Activated T-cell treated with anti-CD3 and anti-CD28 coated beads for 1 hour (primary cell): ENCODE results near the gene C5orf15.
"Not testable (repeated sequence)": the region's sequence is repeated elsewhere in the genome, so short reads cannot be mapped to it uniquely, and the experiment has no call there.

Source experiments
- DNase-seq: peaks from one replicate; pipeline ENCODE4 v3.0.0-alpha.2; 2020; ENCODE audit warnings: low read depth

C5orf15 gene

DNA sequence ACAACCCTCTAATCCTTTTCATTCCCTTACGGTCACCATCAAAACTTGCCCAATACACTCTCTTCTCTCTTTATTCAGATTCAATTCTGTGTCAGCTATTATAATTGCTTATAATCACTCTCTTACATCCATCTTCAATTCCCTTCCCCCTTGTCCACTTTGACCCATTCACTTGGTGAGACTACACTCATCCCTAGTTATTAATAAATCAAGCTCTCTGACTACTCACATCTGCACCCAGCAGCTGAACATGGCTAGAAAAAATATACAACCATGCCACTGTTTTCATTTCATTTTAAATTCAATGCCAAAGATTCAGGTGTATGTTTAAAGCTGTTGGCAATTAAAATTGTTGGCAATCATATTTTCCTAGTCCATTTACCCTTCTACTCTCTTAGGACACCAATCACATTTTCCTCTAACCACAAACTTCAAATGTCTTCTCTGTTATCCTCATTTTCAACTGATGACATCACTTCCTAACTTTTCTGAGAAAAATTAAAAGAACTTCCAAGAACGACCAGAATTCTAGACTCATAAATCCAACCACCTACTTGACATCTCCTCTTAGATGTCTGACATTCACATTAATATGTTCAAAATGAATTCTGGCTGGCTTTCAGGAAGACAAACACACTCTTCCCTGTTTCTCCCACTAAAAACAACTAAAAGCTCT is 5.5 kb downstream of the C5orf15 start:
- no peak for DNase-seq

DNA sequence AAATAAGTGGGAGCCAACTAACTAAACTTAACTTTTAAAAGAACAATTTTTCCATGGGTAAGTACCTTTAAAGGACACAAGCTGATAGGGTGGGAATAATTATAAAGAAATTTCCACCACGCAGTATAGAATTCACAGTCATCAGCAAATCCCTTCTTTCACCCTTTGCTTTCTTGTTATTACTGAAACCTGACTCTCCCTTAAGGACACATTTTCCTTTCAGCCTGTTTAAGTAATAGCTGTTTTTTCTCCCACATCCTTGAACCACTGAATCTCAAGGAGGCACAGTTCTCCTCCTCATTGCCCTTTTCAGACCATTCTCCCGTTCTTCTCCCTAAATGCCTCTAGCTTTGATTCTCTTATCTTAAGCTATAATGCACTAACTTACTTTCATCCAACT is 6.3 kb downstream of the C5orf15 start:
- no peak for DNase-seq

DNA sequence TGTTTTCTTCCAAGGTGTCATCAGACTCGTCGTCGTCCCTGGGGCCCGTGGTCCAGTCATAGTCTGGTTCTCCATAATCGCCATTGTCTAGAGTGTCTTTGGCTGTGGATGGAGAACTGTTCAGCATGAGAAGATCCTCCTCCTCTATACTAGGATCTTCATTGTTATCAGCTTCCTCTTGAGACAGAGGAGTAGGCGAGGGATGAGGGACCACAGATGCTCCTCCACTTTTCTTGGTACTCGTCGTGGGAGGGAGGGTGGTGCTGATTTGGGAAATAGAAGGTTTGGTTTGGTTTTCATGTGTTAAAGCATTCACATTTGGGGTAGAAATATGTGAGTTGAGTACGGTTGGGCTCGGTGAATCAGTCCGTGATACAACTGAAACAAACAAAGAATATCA is 8.8 kb downstream of the C5orf15 start:
- no peak for DNase-seq

DNA sequence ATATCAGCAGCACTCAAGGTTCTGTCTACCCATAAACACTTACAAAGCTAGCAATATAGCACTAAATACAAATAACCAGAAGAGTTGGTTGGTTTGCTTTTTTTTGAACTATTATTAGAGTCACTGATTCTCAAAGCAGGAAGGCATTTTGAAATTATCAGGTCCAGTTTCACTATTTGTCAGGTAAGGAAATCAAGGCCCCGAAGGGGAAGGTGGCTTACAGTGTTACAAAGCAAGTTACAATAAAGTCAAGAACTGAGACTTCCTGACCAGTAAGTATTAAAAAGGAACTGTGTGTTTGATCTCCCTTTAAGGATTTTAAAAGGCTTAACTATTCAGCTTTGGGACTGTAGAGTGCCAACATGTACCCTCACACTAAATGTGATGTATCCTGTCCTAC is 10.8 kb downstream of the C5orf15 start:
- no peak for DNase-seq

DNA sequence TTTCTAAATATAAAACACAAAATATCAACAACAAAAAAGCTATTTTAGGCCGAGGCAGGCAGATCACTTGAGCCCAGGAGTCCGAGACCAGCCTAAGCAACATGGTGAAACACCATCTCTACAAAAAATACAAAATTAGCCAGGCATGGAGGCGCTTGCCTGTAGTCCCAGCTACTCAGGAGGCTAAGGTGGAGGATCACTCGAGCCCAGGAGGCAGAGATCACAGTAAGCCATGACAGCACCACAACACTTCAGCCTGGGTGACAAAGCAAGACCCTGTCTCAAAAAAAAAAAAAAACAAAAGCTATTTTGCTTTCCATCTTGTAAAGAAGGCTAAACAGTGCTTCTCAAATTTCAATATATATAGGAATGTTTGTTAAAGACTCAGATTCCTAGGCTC is 11.3 kb downstream of the C5orf15 start:
- no peak for DNase-seq

DNA sequence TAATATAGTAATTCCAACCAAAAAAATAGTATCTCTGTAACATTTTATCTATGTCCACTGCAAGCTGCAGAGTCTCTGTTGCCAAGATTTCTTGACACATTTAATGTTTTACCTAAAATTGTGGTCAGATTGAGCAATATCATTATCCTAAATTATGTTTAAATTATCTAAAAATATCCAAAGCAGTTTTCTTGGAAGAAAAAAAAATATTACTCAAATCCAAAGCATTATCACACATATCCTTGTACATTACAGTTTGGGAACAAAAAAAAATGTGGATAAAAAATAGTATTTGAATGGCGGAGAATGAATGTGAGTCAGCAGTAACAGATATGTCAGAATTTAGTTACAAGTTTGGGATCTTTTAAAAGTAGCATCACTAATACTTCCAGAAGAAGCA is 12.2 kb downstream of the C5orf15 start:
- DNase-seq, result not testable (repeated sequence)

DNA sequence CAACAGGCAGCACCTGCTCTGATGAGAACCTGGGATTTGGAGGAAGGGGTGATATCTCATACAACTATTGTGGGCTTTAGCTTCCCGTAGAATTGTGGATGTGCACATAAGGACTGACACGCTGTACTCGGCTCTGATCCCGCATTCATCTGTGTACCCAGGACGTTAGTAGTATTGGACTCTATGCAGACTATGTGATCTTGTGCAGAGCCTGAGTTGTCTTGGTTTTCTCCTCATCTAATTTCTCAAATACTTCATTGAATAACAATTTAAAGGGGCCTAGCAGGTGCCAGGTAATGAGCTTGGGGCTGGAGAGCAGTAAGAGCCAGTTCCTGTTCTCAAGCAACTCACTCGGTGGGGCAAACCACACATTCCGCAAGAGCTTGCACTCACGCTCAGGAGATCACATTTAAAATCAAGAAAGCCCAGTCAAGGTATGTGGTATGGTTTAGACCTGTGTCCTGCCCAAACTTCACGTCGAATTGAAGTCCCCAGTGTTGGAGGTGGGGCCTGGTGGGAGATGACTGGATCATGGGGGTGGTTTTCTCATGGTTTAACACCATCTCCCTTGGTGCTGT is 14.8 kb downstream of the C5orf15 start:
- no peak for DNase-seq

DNA sequence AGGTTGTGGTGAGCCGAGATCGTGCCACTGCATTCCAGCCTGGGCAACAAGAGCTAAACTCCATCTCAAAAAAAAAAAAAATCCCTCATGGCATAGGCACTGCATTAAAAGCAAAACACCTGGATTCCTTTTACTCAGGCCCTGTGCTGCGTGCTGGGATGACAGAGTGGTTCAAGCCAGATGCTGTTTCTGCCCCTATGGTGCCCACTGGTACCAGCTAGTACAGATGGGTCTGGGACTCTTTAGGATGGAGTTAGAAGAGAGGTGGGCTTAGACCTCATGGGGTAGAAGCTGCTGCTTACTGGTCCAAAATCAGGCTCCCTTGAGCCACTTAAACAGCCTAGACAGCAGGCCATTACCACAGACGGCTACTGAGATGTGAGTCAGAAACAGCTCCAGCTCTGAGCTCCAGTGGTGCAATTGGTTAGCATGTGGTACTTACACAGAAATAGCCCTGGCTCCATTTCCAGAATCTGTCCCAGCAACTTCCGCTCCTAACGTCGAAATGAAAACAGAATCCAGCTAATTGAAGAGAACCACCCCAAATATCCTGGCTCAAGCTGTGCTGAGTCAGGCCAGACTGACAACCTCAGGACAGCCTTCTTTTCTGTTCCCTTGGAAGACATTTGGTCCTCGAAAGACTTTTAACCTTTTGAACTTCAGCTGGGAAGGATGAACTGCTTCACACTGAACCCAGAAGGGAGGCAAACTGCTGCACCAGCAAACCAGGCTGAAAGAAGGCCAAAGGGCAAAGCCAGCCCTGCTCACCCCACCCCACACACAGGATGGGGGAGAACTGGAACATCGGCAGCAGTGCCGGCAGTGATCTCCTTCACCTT is 15.5 kb downstream of the C5orf15 start:
- no peak for DNase-seq

DNA sequence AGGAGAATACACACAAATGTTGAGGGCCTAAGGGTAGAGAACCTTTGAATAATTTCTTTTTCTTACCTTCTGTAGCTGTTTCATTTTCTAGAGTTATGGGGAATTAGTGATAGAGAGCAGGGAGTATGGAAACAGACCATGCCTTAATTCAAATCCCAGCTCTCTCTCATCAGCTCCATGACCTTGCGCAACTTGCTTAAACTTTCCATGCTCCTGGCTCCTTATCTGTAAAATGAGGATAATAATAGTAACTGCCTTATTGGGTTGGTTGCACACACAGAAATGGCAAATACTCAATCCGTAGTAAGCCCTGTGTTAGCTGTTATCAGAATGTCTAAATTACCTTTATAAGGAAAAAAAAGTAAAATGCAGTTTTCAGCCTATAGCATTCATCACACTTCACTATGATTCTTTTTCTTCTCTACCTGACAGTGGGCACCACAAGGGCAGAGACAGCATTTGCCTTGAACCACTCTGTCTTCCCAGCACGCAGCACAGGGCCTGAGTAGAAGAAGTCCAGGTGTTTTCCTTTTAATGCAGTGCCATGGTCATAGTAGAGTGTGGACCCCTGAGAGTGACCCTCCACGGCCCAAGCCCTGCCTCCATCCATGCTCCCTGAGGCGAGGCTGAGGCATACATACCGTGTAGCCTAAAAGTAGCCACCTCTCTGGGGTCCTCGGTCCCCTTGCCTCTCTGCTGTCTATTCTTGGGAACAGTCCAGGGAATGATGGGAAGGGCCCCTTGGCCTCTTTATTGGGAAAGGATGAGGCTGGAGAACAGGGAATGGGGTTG is 17.4 kb downstream of the C5orf15 start:
- DNase-seq, result no peak

DNA sequence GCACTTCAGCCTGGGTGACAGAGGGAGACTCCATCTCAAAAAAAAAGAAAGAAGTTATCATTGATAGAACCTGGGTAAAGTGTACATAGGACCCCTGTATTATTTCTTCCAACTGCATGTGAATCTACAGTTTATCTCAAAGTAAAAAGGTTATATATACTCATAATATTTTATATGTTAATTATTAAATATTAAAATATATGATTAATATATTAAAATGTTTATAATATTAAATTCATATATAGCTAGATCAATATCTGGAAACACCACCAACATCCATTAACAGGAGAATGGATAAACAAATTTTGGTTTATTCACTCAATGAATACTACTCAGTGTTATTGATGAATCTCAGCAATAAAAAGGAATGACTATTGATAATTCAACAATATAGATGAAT is 19.7 kb downstream of the C5orf15 start:
- no peak for DNase-seq

DNA sequence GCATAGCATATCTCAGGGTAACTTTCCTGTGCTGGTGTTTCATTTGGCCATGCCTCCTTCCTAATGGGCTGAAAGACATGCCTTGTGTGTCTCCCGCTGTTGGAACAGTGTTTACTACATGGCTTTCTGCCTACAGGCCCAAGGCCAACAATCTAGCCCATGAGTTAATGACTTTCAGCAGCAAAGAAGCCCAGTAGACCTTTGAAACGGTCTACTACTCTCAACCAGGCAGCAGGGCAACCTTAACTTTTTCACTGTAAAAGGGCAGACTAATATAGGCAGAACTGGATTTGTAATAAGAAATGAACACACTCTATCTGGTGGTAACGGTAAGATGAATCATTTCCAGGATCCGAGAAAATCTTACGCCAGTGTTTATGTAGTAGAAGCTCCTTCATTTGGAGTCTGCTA is 21.0 kb downstream of the C5orf15 start:
- no peak for DNase-seq

DNA sequence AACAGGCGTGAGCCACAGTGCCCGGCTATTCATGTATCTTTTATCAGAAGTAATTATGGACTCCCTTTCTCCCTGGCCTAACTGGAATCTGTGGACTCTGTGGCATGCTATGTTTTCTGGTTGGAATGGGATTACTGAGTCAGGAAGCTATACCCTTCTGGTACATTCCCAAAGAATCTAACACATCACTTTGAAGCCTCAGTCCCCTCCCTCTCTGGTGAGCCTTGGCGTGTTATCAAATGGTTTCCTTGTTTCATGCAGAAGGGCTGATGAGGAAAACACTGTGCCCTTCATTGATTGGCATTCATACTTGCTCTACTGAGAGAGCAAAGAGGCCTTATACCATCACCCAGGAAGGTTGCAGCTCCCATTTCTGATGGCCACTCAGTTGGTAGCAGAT is 22.9 kb downstream of the C5orf15 start:
- no peak for DNase-seq

DNA sequence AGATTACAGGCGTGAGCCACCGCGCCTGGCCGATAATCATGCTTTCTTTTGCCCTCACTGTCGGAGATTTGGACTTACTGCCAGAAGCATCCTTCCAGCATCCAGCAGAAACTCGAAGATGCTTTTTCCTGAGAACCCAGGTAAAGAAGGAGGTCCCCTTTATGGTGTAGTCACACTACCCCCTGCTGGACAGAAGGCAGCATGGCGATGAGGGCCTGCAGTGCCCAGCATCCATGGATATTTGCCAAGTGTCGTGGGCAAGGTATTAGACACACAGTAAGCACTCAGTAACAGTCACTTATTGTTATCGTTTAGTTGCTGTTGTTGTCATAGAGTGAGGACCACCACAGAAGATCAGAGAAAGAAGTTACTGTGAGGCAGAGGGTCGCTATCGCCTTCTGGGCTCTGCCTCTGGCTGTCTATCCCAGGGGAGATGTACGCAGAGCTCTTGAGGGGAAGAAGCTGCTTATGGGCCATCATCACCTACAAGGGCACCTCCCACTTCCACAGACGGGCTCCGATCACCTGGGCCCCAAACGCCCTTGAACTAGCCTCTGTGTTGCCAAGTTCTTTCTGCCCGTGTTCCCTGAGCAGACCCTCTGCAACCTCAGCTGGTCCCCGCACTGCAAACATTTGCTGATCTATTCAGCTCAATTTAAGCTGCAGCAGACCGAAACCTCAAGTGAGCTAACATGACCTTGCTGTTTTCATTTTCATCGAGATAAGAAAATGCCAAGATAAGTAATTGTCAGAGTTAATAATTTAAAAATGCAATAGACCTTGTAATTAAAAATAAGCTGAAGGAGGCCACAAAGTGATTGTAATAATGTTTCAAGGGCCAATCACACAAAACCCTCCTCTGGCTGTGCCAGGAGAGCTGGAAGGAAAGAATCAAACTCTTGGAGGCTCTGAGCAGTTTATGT is 23.9 kb downstream of the C5orf15 start:
- no peak for DNase-seq

DNA sequence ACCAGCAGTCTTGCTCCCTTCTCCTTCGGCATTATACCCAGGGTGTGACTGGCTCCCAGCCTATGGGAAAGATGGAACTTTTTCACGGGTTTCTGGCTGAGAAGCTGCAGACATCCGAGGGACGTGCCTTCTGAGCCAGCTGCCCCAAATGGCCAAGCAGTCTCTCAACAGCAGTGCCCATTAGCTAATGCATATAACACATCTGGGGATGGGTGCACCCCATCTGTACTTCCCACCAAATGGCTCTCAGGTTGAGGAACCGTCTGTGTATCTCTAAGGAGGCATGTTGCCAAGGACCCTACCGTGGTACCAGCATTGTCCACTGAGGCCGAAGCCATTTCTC is 25.0 kb downstream of the C5orf15 start:
- DNase-seq, result no peak

DNA sequence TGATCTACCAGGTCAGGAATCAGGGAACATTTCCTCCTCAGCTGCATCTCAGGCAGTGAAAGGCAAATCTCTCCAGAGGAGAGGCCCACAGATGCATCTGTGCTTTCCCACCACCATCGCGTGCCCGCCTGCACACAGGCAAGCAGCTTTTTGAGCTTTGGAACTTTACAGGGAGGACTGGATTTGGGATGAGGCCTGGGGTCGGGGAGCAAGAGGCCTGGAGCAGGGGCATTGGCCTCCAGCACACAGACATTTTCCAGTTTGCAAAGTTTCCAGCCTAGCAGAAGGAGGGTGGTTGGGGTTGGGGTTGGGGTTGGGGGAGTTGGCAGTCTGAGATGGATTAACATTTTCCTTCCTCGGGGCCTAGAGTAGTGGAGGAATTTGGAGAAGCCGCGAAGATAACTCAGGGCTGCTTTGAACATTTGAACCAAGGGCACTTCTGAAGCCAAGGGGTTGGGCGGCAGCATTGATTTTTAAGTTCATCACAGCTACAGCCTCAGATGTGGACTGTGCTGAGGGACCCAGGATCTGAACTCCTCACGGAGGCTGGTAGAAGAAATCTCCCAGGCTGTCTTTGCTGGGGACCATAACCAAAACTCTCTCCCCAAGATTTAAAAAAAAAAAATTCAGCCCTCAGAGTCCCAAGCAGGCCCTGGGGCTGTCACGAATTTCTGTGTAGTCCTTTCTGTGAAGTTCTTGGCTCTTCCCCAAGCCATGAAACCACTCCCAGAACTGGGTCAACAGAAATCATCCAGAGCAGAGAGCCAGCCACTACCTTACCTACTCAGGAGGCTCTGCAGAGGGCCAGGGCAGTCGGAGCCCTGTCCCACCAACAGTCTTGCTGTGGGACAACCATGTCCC is 25.6 kb downstream of the C5orf15 start:
- no peak for DNase-seq

DNA sequence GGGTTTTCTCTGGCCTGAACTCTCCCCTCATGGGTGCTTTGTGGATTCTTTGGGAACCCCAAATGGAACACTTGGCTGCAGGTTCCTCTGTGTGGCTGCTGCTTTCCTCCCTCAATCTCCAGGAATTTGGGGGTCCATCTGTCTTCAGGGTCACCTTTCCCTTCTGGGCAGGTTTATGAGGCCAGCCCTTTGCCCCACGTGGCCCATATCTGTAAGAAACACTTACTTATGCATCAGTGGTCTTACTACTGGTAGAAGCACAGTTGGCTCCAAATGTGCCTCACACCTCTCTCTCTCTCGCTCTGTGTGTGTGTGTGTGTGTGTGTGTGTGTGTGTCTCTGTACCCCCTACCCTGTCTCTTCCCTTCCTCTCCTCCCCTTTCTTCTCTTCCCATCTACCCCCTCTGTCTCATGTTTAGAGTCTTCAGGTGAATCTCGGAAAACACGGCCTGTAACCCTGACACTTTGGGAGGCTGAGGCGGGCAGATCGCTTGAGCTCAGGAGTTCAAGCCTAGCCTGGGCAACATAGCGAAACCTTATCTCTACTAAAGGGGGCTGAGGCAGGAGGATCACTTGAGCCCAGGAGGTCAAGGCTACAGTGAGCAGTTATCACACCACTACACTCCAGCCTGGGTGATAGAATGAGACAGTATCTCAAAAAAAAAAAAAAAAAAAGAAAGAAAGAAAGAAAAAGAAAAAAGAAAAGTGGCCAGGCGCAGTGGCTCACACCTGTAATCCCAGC is 26.8 kb downstream of the C5orf15 start:
- DNase-seq, result no peak

DNA sequence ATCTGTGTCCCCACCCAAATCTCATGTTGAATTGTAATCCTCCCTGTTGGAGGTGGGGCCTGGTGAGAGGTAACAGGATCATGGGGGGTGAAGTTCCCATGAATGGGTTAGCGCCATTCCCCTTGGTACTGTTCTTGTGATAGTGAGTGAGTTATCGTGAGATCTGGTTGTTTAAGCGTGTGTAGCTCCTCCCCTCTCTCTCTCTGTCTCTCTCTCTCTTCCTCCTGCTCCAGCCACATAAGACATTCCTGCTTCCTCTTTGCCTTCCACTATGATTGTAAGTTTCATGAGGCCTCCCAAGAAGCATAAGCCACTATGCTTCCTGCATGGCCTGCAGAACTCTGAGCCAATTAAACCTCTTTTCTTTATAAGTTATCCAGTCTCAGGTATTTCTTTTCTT is 28.8 kb downstream of the C5orf15 start:
- no peak for DNase-seq

DNA sequence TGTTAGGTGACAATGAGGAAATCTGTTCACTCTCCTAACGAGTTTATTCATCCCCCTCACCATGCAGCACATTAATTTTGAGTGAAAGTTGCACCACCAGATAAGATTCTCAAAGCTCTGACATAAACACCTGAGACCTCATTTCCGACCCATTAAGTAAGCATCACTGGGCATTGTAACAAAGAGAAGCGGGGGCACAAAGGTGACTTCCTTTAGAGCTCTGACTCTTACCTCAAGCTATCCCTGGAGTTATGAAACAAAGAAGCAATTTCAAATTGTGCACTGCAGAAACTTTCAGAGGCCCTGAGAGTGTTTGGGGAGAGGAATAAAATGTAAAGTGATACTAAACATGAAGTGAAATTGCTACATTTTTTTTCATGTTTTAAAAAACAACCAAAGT is 29.5 kb downstream of the C5orf15 start:
- DNase-seq, result no peak

DNA sequence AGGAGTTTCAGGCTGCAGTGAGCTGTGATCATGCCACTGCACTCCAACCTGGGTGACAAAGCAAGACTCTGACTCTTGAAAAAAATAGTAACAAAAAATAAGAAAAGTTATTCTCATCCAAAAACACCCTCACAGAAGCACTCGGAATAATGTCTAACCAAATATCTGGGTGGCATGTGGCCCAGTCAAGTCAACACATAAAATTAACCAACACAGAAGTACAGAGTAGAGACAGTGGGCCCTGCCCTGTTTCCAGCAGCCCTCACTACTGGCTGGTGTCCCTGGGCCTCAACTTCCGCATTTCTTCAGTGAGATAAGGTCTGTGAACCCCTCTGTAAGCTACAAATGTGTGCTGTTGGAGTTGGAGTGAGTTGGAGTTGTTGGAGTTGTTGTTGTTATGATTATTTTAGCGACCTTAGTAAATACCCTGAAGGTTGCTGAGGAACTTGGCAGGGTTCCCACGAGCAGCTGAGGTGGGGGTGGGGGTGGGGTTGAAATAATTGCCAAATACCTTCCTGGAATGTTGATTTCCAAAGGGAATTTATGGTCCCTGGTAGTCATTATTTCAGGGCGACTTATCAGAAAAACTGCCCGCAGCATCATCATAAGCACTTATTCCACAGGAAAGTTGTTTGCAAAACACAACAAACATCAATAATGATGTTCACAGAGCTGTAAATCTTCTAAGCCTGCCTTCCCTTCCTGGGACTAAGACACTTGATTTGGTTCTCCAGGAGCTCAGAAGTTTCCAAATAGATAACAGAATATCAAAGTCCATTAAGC is 30.2 kb downstream of the C5orf15 start:
- no peak for DNase-seq
